ENCODE results near the gene TIGAR. TPM values are rescaled to one million over a fixed set of nuclear protein-coding genes. Genes with fewer than 3 reads are reported as not detected.

Gene TIGAR
- total RNA-seq, 3 donors from 2014 or later = 2.9 to 7.5 (median 6.9) TPM

DNA sequence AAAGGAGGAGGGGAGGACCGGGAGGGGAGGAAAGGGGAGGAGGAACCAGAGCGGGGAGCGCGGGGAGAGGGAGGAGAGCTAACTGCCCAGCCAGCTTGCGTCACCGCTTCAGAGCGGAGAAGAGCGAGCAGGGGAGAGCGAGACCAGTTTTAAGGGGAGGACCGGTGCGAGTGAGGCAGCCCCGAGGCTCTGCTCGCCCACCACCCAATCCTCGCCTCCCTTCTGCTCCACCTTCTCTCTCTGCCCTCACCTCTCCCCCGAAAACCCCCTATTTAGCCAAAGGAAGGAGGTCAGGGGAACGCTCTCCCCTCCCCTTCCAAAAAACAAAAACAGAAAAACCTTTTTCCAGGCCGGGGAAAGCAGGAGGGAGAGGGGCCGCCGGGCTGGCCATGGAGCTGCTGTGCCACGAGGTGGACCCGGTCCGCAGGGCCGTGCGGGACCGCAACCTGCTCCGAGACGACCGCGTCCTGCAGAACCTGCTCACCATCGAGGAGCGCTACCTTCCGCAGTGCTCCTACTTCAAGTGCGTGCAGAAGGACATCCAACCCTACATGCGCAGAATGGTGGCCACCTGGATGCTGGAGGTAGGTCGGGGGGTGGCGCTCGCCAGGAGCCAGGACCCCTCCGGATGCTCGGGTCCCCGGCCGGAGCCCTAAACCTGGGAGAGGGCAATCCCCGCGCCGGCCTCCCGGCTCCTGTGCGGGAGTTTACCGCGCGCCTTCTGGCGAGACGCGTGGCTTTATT lies 47.2 kb upstream of the TIGAR start, which contains the start of gene CCND2:
Gene CCND2, plus strand, starts transcription at position 111 of the 744 bp plus-strand sequence. Its CDS starts 279 bp downstream, at position 390.
- Histone ChIP-seq H3K27me3 (peaks cover 0 to 38% of the 10 kb centered on the region in 2 donors), H3K36me3 (no peaks in the 10 kb centered on the region), H3K9me3 (no peaks in the 10 kb centered on the region), H3K4me1 (no peaks in the 10 kb centered on the region), H3K4me3 (peak within 1 kb of the TSS; percentile 62 to 83 (median 78)), H3K27ac (peak within 1 kb of the TSS; percentile 85 to 92)
- TF ChIP-seq, protein P1, sequence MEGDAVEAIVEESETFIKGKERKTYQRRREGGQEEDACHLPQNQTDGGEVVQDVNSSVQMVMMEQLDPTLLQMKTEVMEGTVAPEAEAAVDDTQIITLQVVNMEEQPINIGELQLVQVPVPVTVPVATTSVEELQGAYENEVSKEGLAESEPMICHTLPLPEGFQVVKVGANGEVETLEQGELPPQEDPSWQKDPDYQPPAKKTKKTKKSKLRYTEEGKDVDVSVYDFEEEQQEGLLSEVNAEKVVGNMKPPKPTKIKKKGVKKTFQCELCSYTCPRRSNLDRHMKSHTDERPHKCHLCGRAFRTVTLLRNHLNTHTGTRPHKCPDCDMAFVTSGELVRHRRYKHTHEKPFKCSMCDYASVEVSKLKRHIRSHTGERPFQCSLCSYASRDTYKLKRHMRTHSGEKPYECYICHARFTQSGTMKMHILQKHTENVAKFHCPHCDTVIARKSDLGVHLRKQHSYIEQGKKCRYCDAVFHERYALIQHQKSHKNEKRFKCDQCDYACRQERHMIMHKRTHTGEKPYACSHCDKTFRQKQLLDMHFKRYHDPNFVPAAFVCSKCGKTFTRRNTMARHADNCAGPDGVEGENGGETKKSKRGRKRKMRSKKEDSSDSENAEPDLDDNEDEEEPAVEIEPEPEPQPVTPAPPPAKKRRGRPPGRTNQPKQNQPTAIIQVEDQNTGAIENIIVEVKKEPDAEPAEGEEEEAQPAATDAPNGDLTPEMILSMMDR (IDR thresholded peaks at IDR 0.05) = no peak
- peak; percentile 62 to 91 (median 89) for TF ChIP-seq POLR2AphosphoS5 (IDR thresholded peaks at IDR 0.05)
- TF ChIP-seq POLR2A (IDR thresholded peaks at IDR 0.05) = peak; percentile 84
- peak in 1 of 2 donors; percentile 86 for DNase-seq (ENCODE audit: low spot score in 2 of 2)
- intact Hi-C loops (cut with DNase I; ENCODE audit: low total_unique reads) = no loop called here

DNA sequence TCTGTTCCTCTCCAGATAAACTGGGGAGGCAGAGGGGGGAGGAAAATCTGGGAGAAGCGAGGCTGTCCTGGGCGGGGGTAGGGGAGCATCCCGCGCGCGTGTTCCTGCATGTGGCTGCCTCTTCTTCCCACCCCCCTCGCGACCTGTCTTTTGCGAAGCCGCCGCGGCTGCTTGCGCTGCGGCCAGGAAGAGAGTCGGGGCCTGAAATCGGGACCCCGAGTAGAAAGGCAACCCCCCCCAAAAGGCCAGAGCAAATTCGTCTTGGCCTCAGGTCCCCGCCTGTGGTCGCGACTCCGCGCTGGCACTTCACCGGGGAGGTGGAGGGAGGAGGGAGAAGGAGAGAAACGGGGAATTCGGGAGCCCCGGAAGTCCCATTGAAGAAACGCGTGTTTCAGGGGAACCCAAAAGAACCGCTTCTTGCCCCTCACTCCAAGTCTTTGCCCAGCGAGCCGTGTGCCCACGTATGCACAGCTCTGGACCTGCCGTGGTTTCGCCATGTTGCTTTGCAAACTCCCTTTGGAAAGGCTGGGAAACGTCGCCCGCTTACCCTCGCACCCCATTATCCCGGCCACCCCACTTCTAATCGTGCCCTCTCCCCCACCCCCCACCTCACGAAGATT lies 46.5 kb upstream of the TIGAR start:
- Histone ChIP-seq H3K4me3 (peak overlapping the region; percentile 62 to 83 (median 78)), H3K9me3 (no peaks in the 10 kb centered on the region), H3K27ac (peak overlapping the region; percentile 85 to 92), H3K4me1 (no peaks in the 10 kb centered on the region), H3K27me3 (peaks cover 0 to 38% of the 10 kb centered on the region in 2 donors), H3K36me3 (no peaks in the 10 kb centered on the region)
- intact Hi-C loops (cut with DNase I; ENCODE audit: low total_unique reads) = no loop called here
- TF ChIP-seq POLR2AphosphoS5 (IDR thresholded peaks at IDR 0.05) (no peak), POLR2A (IDR thresholded peaks at IDR 0.05) (no peak)
- TF ChIP-seq, protein P1 (IDR thresholded peaks at IDR 0.05) = no peak
- DNase-seq (ENCODE audit: low spot score in 2 of 2) = no peak

DNA sequence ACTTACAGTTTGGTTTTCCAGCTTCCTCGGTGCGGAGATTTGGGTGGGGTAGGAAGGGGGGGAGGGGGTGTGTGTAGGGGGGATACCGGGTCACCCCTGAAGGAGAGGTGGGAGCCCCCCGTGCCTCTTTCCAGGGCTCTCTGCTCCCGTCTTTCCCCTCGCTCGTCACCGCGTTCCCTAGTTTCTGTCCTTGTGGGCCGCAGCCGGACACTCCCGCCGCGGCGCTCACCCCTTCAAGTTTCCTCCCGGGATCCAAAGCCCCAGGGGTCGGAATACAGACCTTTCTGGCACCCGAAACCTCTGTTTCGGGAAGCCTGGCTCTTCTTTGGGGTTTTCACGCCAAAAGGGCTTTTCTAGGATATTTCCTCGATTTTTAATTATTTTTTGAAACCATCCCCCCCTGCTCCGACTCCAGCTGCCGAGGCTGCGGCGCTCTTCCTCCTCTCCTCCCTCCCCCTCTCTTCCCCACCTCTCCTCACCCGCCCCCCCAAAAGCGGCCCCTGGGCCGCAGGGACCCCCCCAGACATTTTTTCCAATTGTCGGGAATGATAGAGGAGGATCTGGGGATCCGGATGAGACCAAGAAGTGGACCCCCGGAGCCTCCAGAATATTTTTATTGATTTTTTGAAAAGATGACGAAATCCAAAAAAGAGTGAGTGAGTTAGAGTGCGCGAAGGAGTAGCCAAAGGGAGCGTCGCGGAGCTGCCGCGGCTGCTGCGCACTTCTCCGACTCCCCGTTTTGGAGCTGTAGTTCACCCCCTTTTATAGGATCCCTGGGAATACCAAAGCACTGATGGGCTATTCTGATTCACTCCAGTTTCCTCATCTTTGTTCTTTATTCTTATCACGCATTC lies 45.8 kb upstream of the TIGAR start:
- peak overlapping the region; percentile 62 to 83 (median 78) for H3K4me3 ChIP-seq
- peak overlapping the region; percentile 85 to 92 for H3K27ac ChIP-seq
- H3K27me3 ChIP-seq = peaks cover 0 to 38% of the 10 kb centered on the region in 2 donors
- DNase-seq (ENCODE audit: low spot score in 2 of 2) = no peak
- no peaks in the 10 kb centered on the region for H3K36me3 ChIP-seq
- no peaks in the 10 kb centered on the region for H3K4me1 ChIP-seq
- no peaks in the 10 kb centered on the region for H3K9me3 ChIP-seq
- no peak for TF ChIP-seq POLR2A (IDR thresholded peaks at IDR 0.05)
- no peak for TF ChIP-seq POLR2AphosphoS5 (IDR thresholded peaks at IDR 0.05)
- TF ChIP-seq, protein P1 (IDR thresholded peaks at IDR 0.05) = no peak
- intact Hi-C loops (cut with DNase I; ENCODE audit: low total_unique reads) = no loop called here

GRCh38 chr12:4275870-4276301 lies 45.1 kb upstream of the TIGAR start:
- H3K4me1 ChIP-seq = no peaks in the 10 kb centered on the region
- no peaks in the 10 kb centered on the region for H3K9me3 ChIP-seq
- no peaks in the 10 kb centered on the region for H3K36me3 ChIP-seq
- no peak for DNase-seq (ENCODE audit: low spot score in 2 of 2)
- H3K27ac ChIP-seq = peak overlapping the region; percentile 85 to 92
- peaks cover 0 to 36% of the 10 kb centered on the region in 2 donors for H3K27me3 ChIP-seq
- H3K4me3 ChIP-seq = peak overlapping the region; percentile 62 to 83 (median 78)
- intact Hi-C loops (cut with DNase I; ENCODE audit: low total_unique reads) = no loop called here
- TF ChIP-seq POLR2A (IDR thresholded peaks at IDR 0.05) (no peak), POLR2AphosphoS5 (IDR thresholded peaks at IDR 0.05) (no peak)
- TF ChIP-seq, protein P1 (IDR thresholded peaks at IDR 0.05) = no peak
